Lower leg skin (tissue), 3 donors: Measurements from ENCODE around the gene DRD3.

Source experiments
- CTCF ChIP-seq, 3 donors: fragments of 450-650 bp; IDR thresholded peaks; one replicate each; pipeline ENCODE4 v1.5.1; 2016; ENCODE audit warnings: antibody characterized with exemption in 3 of 3, mild to moderate bottlenecking in 3 of 3, moderate library complexity in 2 of 3
- POLR2A ChIP-seq, 2 donors: fragments of 450-650 bp; IDR thresholded peaks; one replicate each; pipeline ENCODE4 v1.6.1; 2016 to 2017; ENCODE audit warnings: antibody characterized with exemption in 2 of 2, mild to moderate bottlenecking in 1 of 2, moderate library complexity in 1 of 2

GRCh38 chr3:114078126-114078525 is 100.7 kb downstream of the DRD3 start:
- TF ChIP-seq CTCF (IDR thresholded peaks at IDR 0.05) = no peak
- TF ChIP-seq POLR2A (IDR thresholded peaks at IDR 0.05) = no peak
